Endothelial cell of umbilical vein (primary cell): ENCODE measurements around the gene NFKB1. TPM values are rescaled to one million over a fixed set of nuclear protein-coding genes. Genes with fewer than 3 reads are reported as not detected.
A peak's percentile ranks its signal among the peaks of the same experiment; 100 is the strongest.

ENCODE experiments used
- BruUV-seq: library from RNA; stranded (reverse); fragments of 400-500 nt; replicated peaks from 2 replicates; lab custom pipeline; 2021; lab: Mats Ljungman, UMichigan
- CTCF ChIA-PET: fragments of 300-600, 350-600 bp; sonication (Branson Sonifier 250); formaldehyde crosslinking; loops from one replicate; lab custom pipeline; 2021; ENCODE audit warnings: antibody characterized with exemption, inconsistent platforms; lab: Charles Lee
- POLR2A ChIA-PET: fragments of 300-600, 350-600 bp; sonication (Branson Sonifier 250); formaldehyde crosslinking; loops from one replicate; lab custom pipeline; 2021; ENCODE audit warnings: antibody characterized with exemption, inconsistent platforms; lab: Charles Lee
- DNase-seq: peaks from one replicate; pipeline ENCODE4 v3.0.0-alpha.2; 2011; ENCODE audit warnings: low read depth, low spot score
- FAIRE-seq: peaks from 2 replicates; lab custom pipeline; 2011; peaks lifted over from hg19 to GRCh38; lab: Jason Lieb, UNC
- H2AFZ ChIP-seq: 2 replicates; pipeline ENCODE4 v1.6.0; 2012; ENCODE audit warnings: low read depth, low read length, control low read depth, inconsistent platforms
- H3K27ac ChIP-seq: 2 replicates; pipeline ENCODE4 v1.5.1; 2011; ENCODE audit warnings: low read depth, mild to moderate bottlenecking, control low read depth, low read length, moderate library complexity; ENCODE audit not compliant: insufficient read depth
- H3K27me3 ChIP-seq, 2 experiments: 2 replicates each; pipeline versions ENCODE4 v1.6.0 to v1.6.1; 2011; ENCODE audit warnings: low read length in 2 of 2, mixed read lengths in 1 of 2; ENCODE audit not compliant: control insufficient read depth in 2 of 2, insufficient read depth in 2 of 2
- H3K36me3 ChIP-seq, 2 experiments: 2 replicates in 1 of 2; 3 replicates in 1 of 2; pipeline ENCODE4 v1.5.1; 2011; ENCODE audit warnings: low read length in 2 of 2, mild to moderate bottlenecking in 1 of 2, moderate library complexity in 1 of 2; ENCODE audit not compliant: control insufficient read depth in 2 of 2, insufficient read depth in 2 of 2; ENCODE audit errors: extremely low read depth in 1 of 2
- H3K4me1 ChIP-seq: 3 replicates; pipeline ENCODE4 v1.5.1; 2011; ENCODE audit warnings: mild to moderate bottlenecking, low read length; ENCODE audit not compliant: control insufficient read depth, insufficient read depth; ENCODE audit errors: extremely low read depth
- H3K4me2 ChIP-seq: 2 replicates; pipeline ENCODE4 v1.6.1; 2011; ENCODE audit warnings: low read length, control low read depth, mixed read lengths; ENCODE audit not compliant: insufficient read depth
- H3K4me3 ChIP-seq, 3 experiments: fragments of 200-600 bp in 1 of 3; sonication (generic), shearing (Covaris generic) in 1 of 3; replicated peaks in 1 of 3; 2 replicates each; pipeline ENCODE4 v1.5.1; 2011 to 2016; ENCODE audit warnings: control low read depth in 3 of 3, low read length in 3 of 3, mild to moderate bottlenecking in 2 of 3, inconsistent platforms in 1 of 3, low read depth in 1 of 3, moderate library complexity in 1 of 3; ENCODE audit not compliant: insufficient read depth in 1 of 3
- H3K79me2 ChIP-seq: 2 replicates; pipeline ENCODE4 v1.6.0; 2012; ENCODE audit warnings: low read length, inconsistent platforms; ENCODE audit not compliant: control insufficient read depth, insufficient read depth
- H3K9ac ChIP-seq: replicated peaks from 2 replicates; pipeline ENCODE3; 2011; ENCODE audit warnings: low read length, control low read depth; ENCODE audit not compliant: insufficient read depth; ENCODE audit errors: extremely low read depth
- H3K9me1 ChIP-seq: replicated peaks from 3 replicates; pipeline ENCODE4 v1.6.0; 2011; ENCODE audit warnings: mild to moderate bottlenecking, low read length; ENCODE audit not compliant: control insufficient read depth, insufficient read depth; ENCODE audit errors: extremely low read depth
- H3K9me3 ChIP-seq: replicated peaks from 2 replicates; pipeline ENCODE4 v1.5.1; 2012; ENCODE audit warnings: low read length, inconsistent platforms; ENCODE audit not compliant: control insufficient read depth, insufficient read depth
- H4K20me1 ChIP-seq: replicated peaks from 2 replicates; pipeline ENCODE3; 2011; ENCODE audit warnings: mild to moderate bottlenecking, low read length; ENCODE audit not compliant: control insufficient read depth, insufficient read depth; ENCODE audit errors: extremely low read depth
- EZH2 ChIP-seq: IDR thresholded peaks from 2 replicates; pipeline ENCODE4 v1.6.1; 2012; ENCODE audit warnings: borderline replicate concordance, low read depth, mild to moderate bottlenecking, moderate library complexity, low read length, inconsistent platforms; ENCODE audit not compliant: severe bottlenecking
- FOS ChIP-seq: IDR thresholded peaks from 2 replicates; pipeline ENCODE4 v1.6.1; 2011; ENCODE audit warnings: mild to moderate bottlenecking, low read length, moderate library complexity, borderline replicate concordance; ENCODE audit not compliant: insufficient read depth
- GATA2 ChIP-seq: IDR thresholded peaks from 2 replicates; pipeline ENCODE4 v1.7.0; 2011; ENCODE audit warnings: low read depth, mild to moderate bottlenecking, moderate library complexity, mixed read lengths, low read length; ENCODE audit not compliant: insufficient read length, insufficient read depth
- JUN ChIP-seq: IDR thresholded peaks from 2 replicates; pipeline ENCODE4 v1.6.1; 2011; ENCODE audit warnings: borderline replicate concordance, low read depth; ENCODE audit not compliant: insufficient read length, insufficient read depth
- MYC ChIP-seq: IDR thresholded peaks from one replicate; pipeline ENCODE4 v1.6.1; 2011; ENCODE audit warnings: mild to moderate bottlenecking, low read depth, low read length
- POLR2A ChIP-seq: IDR thresholded peaks from 2 replicates; pipeline ENCODE4 v1.6.1; 2012; ENCODE audit warnings: low read depth, mild to moderate bottlenecking, control low read depth, low read length
- POLR2AphosphoS5 ChIP-seq: IDR thresholded peaks from 2 replicates; pipeline ENCODE4 v1.6.1; 2012; ENCODE audit warnings: low read depth, mild to moderate bottlenecking, control low read depth, low read length, moderate library complexity; ENCODE audit not compliant: insufficient read depth
- dilution Hi-C: fragments of 300-500 bp; cut with MboI; formaldehyde crosslinking; loops from one replicate; pipeline ENCODE4 v1.15.0; 2019; ENCODE audit warnings: low sequenced_read_pairs; ENCODE audit not compliant: extremely low pct_ligation_motif_present
- intact Hi-C: fragments of 100-400 bp; cut with micrococcal nuclease; formaldehyde crosslinking; loops from one replicate; pipeline ENCODE4 v1.10.0; 2022
- polyA plus RNA-seq, 4 experiments: library from polyadenylated mRNA; depleted of rRNA in 3 of 4; stranded (reverse) in 3 of 4; unstranded in 1 of 4; fragments of >200 nt; gene quantifications; 2 replicates each; pipeline versions ENCODE4 v1.2.1 to v1.2.3, GENCODE V29; 2011 to 2012; ENCODE audit warnings: missing spikeins in 1 of 4
- total RNA-seq: library from RNA; stranded (reverse); gene quantifications from 2 replicates; pipeline ENCODE4 v1.2.3, GENCODE V29; 2021
- TF ChIP-seq, protein P1 (sequence below), 2 donors: IDR thresholded peaks; 1 replicate in 1 of 2; 2 replicates in 1 of 2; pipeline ENCODE4 v1.5.1; 2011; ENCODE audit warnings: low read length in 2 of 2, mild to moderate bottlenecking in 2 of 2, moderate library complexity in 2 of 2, control low read depth in 1 of 2, inconsistent platforms in 1 of 2, low read depth in 1 of 2; ENCODE audit not compliant: insufficient read depth in 1 of 2; ENCODE audit errors: extremely low read depth in 1 of 2
- TF ChIP-seq, protein P2 (sequence below): IDR thresholded peaks from 2 replicates; pipeline ENCODE4 v1.6.1; 2011; ENCODE audit not compliant: insufficient read depth, insufficient read length

Gene NFKB1
- total and polyA plus RNA-seq, 2 donors (not counting 3 experiments of a cell fraction or from before 2014, with no cell fraction given) = 21.3 to 41.4 TPM

DNA sequence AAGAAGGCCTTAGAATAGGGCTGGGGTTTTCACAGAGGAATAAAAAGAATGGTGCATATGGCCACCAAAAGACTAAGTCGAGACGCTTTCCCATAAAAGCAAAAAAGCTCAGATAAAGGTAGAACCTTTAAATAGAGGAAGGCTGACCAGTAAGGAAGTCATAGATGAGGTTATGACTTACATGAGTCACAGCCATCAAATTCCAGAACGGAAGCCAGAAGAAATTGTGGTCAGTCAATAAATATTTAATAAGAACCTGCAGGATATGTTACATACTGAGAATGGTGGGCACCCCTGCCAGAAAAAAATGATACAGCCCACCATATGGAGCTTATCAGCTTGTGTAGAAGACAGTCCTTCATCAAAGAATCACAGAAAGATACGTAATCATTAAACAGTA, 139.5 kb downstream of the NFKB1 start:
- ChIA-PET CTCF (interaction anchor here (1.2 to 1.9 kb wide), 4 partner anchors 9 to 20 kb away, joined by 4 to 9 read pairs (median 6); no protein-coding TSS in a partner anchor), POLR2A (no interaction called here)
- Histone ChIP-seq H3K9me3 (no peaks in the 10 kb centered on the region), H3K4me3 (no peak overlapping the region), H3K27ac (no peak overlapping the region), H3K79me2 (no peaks in the 10 kb centered on the region), H3K9me1 (no peaks in the 10 kb centered on the region), H4K20me1 (no peaks in the 10 kb centered on the region), H2AFZ (no peak overlapping the region), H3K36me3 (no peaks in the 10 kb centered on the region), H3K27me3 (no peaks in the 10 kb centered on the region), H3K9ac (no peak overlapping the region), H3K4me2 (peak overlapping the region; percentile 50), H3K4me1 (peaks cover 12% of the 10 kb centered on the region)
- dilution Hi-C loops (no loop called here), intact Hi-C loops (loop anchor here (5.0 kb wide), 1 partner anchor 187 kb away; the partner anchor contains the start of gene UBE2D3)
- FAIRE-seq (no peak), DNase-seq (peak; percentile 53)
- TF ChIP-seq POLR2AphosphoS5 = peak; percentile 73
- TF ChIP-seq, protein P1, sequence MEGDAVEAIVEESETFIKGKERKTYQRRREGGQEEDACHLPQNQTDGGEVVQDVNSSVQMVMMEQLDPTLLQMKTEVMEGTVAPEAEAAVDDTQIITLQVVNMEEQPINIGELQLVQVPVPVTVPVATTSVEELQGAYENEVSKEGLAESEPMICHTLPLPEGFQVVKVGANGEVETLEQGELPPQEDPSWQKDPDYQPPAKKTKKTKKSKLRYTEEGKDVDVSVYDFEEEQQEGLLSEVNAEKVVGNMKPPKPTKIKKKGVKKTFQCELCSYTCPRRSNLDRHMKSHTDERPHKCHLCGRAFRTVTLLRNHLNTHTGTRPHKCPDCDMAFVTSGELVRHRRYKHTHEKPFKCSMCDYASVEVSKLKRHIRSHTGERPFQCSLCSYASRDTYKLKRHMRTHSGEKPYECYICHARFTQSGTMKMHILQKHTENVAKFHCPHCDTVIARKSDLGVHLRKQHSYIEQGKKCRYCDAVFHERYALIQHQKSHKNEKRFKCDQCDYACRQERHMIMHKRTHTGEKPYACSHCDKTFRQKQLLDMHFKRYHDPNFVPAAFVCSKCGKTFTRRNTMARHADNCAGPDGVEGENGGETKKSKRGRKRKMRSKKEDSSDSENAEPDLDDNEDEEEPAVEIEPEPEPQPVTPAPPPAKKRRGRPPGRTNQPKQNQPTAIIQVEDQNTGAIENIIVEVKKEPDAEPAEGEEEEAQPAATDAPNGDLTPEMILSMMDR (IDR thresholded peaks at IDR 0.05; ENCODE audit: extremely low read depth in 1 of 2, insufficient read depth in 1 of 2, low read depth in 1 of 2, low read length in 2 of 2) = no peak
- no peak for TF ChIP-seq POLR2A
- no peak for TF ChIP-seq MYC
- TF ChIP-seq GATA2 = peak; percentile 22
- TF ChIP-seq, protein P2, sequence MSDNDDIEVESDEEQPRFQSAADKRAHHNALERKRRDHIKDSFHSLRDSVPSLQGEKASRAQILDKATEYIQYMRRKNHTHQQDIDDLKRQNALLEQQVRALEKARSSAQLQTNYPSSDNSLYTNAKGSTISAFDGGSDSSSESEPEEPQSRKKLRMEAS = no peak
- TF ChIP-seq FOS = peak; percentile 71
- no peak for TF ChIP-seq EZH2
- peak; percentile 77 for TF ChIP-seq JUN
- no TSS peak for BruUV-seq
